ENCODE data around the gene DNAJC3.
"Not testable (repeated sequence)": the region's sequence is repeated elsewhere in the genome, so short reads cannot be mapped to it uniquely, and the experiment has no call there.

The DNAJC3 gene

GRCh38 chr13:95676105-95676761 is 706 bp upstream of the DNAJC3 start:
- DNase-seq: no peak

GRCh38 chr13:95677564-95678266 is 776 bp downstream of the DNAJC3 start:
- DNase-seq: no peak

- no peak for DNase-seq
These were observed 2.0 kb downstream of the DNAJC3 start for GRCh38 chr13:95678967-95679366.

- DNase-seq: no peak
These were observed 2.8 kb downstream of the DNAJC3 start for GRCh38 chr13:95679722-95680121.

- no peak for DNase-seq
These were observed 7.5 kb downstream of the DNAJC3 start for GRCh38 chr13:95684418-95684817.

GRCh38 chr13:95684960-95685359 is 8.0 kb downstream of the DNAJC3 start:
- not testable (repeated sequence) for DNase-seq

- no peak for DNase-seq
These were observed 12.6 kb downstream of the DNAJC3 start for GRCh38 chr13:95689582-95689926.

- not testable (repeated sequence) for DNase-seq
These were observed 14.0 kb downstream of the DNAJC3 start for GRCh38 chr13:95690986-95691385.

- no peak for DNase-seq
These were observed 20.2 kb downstream of the DNAJC3 start for GRCh38 chr13:95697052-95697680.

GRCh38 chr13:95698047-95698749 is 21.3 kb downstream of the DNAJC3 start:
- DNase-seq: no peak

GRCh38 chr13:95703576-95703975 is 26.6 kb downstream of the DNAJC3 start:
- no peak for DNase-seq

- DNase-seq: no peak
These were observed 27.6 kb downstream of the DNAJC3 start for GRCh38 chr13:95704510-95704909.

- no peak for DNase-seq
These were observed 29.4 kb downstream of the DNAJC3 start for GRCh38 chr13:95706356-95706755.

GRCh38 chr13:95707035-95707434 is 30.1 kb downstream of the DNAJC3 start:
- DNase-seq: no peak

GRCh38 chr13:95707442-95708390 is 30.8 kb downstream of the DNAJC3 start:
- no peak for DNase-seq

- DNase-seq: no peak
These were observed 31.4 kb downstream of the DNAJC3 start for GRCh38 chr13:95708391-95708774.

- DNase-seq: no peak
These were observed 32.0 kb downstream of the DNAJC3 start for GRCh38 chr13:95708811-95709500.

- DNase-seq: no peak
These were observed 33.4 kb downstream of the DNAJC3 start for GRCh38 chr13:95710313-95710712.

GRCh38 chr13:95712846-95713245 is 35.9 kb downstream of the DNAJC3 start:
- not testable (repeated sequence) for DNase-seq

GRCh38 chr13:95713651-95714050 is 36.7 kb downstream of the DNAJC3 start:
- DNase-seq: no peak

GRCh38 chr13:95714142-95714832 is 37.3 kb downstream of the DNAJC3 start:
- no peak for DNase-seq
